ENCODE data around the gene B3GALT6.

DNA sequence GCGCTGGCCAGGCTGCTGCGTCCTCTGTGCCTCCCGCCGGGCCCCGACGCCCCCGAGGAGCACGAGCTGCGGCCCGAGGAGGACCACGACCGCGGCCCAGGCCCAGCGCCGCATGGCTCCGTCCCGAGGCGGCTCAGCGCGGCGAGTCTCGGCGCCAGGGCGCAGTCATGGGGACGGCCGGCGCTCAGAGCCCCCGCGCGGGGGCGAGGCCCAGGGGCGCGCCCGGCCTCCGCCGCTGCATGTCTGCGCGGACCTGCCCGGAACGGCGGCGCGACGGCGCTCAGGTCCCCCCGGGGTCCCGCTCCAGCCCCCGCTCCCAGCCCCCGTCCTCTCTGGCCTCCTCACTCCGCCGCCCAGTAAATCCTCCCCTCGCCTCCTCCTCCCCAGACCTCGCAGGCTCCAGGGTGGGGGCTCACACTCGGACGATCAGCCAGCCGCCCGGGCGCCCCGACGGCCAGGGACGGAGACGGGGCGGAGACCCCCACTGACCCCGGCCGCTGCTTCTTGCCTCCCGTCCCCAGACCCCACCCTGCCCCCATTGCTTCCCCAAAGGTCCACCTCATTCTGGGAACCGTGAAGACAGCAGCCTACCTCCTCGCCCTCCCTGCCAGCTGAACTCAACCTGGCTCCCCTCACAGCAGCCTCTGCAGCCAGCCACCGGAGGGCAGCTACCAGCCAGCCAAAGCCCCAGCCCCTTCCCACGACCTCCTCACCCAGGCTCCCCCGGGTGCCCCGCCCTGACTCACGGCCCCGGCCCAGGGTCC lies 14.7 kb downstream of the B3GALT6 start, which contains the start of gene C1QTNF12:
- TF ChIP-seq, protein P1, sequence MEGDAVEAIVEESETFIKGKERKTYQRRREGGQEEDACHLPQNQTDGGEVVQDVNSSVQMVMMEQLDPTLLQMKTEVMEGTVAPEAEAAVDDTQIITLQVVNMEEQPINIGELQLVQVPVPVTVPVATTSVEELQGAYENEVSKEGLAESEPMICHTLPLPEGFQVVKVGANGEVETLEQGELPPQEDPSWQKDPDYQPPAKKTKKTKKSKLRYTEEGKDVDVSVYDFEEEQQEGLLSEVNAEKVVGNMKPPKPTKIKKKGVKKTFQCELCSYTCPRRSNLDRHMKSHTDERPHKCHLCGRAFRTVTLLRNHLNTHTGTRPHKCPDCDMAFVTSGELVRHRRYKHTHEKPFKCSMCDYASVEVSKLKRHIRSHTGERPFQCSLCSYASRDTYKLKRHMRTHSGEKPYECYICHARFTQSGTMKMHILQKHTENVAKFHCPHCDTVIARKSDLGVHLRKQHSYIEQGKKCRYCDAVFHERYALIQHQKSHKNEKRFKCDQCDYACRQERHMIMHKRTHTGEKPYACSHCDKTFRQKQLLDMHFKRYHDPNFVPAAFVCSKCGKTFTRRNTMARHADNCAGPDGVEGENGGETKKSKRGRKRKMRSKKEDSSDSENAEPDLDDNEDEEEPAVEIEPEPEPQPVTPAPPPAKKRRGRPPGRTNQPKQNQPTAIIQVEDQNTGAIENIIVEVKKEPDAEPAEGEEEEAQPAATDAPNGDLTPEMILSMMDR (IDR thresholded peaks at IDR 0.05; ENCODE audit: poor library complexity) = no peak
- TF ChIP-seq EZH2 (IDR thresholded peaks at IDR 0.05; ENCODE audit: borderline replicate concordance) (no peak), EZH2phosphoT487 (IDR thresholded peaks at IDR 0.05; ENCODE audit: low read depth, severe bottlenecking, unreplicated experiment) (no peak)

Measured in hepatocyte (in vitro differentiated cells).